ENCODE measurements around the gene PRDM11.
A peak's percentile ranks its signal among the peaks of the same experiment; 100 is the strongest.

Gene PRDM11

GRCh38 chr11:45102810-45103621, 43.4 kb upstream of the PRDM11 start:
- DNase-seq, result no peak
- no peaks in the 10 kb centered on the region for H3K9me3 ChIP-seq

DNA sequence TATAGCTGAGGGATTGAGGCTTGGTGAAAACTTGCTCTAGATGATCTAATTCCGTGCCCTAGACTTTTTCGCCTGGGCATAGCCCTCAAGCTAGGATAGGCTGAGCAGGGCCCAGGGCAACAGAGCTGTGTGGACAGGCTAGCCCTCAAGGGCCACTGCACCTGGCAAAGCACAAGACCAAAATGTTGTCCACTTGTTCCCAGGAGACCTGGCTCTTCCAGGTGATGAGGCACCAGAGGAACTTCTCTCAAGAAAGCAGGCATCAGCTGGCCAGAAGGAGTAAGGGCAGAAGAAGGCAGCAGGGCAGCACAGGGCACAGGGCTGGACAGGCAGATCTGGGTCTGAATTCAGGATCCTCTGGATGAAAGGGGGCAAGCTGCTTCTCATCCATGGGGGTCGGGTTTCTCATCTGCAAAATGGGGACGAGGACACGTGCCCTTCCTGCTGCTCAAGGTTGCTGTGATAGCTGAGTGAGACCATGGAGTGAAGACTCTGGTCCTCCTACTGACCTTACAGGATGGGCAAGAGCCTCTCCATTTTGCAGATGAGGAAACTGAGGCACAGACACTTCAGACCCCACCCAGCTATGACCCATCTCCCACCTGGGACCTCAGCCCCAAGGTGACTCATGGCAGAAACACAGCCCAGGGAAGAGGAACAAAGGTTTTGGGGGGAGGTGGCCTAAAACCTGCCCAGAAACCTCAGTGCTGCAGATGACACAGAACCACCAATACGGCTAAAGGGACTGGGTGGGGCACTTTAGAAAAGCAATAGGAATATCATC, 42.2 kb upstream of the PRDM11 start:
- TF ChIP-seq, protein P1, sequence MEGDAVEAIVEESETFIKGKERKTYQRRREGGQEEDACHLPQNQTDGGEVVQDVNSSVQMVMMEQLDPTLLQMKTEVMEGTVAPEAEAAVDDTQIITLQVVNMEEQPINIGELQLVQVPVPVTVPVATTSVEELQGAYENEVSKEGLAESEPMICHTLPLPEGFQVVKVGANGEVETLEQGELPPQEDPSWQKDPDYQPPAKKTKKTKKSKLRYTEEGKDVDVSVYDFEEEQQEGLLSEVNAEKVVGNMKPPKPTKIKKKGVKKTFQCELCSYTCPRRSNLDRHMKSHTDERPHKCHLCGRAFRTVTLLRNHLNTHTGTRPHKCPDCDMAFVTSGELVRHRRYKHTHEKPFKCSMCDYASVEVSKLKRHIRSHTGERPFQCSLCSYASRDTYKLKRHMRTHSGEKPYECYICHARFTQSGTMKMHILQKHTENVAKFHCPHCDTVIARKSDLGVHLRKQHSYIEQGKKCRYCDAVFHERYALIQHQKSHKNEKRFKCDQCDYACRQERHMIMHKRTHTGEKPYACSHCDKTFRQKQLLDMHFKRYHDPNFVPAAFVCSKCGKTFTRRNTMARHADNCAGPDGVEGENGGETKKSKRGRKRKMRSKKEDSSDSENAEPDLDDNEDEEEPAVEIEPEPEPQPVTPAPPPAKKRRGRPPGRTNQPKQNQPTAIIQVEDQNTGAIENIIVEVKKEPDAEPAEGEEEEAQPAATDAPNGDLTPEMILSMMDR (IDR thresholded peaks at IDR 0.05), result no peak
- Histone ChIP-seq H3K4me1 (peaks cover 0 to 11% (median 3%) of the 10 kb centered on the region in 4 donors), H3K27me3 (peaks cover 0 to 17% of the 10 kb centered on the region in 2 donors), H3K36me3 (no peaks in the 10 kb centered on the region), H3K4me3 (no peak overlapping the region), H3K27ac (no peak overlapping the region), H3K9me3 (no peaks in the 10 kb centered on the region)
- DNase-seq, result no peak
- intact Hi-C loops (cut with DNase I; ENCODE audit: low total_unique reads), result no loop called here

More at GRCh38 chr11:45102810-45103621, 43.4 kb upstream of the PRDM11 start:
- no peak overlapping the region for H3K27ac ChIP-seq
- TF ChIP-seq, protein P1 (IDR thresholded peaks at IDR 0.05), result peak; percentile 93 to 97
- no peak overlapping the region for H3K4me3 ChIP-seq
- no peaks in the 10 kb centered on the region for H3K36me3 ChIP-seq
- H3K4me1 ChIP-seq, result peaks cover 0 to 19% (median 6%) of the 10 kb centered on the region in 4 donors
- intact Hi-C loops (cut with DNase I; ENCODE audit: low total_unique reads), result loop anchor here (1.0 kb wide), 1 partner anchor 167 kb away; no protein-coding TSS in a partner anchor
- peaks cover 0 to 14% of the 10 kb centered on the region in 2 donors for H3K27me3 ChIP-seq

DNA sequence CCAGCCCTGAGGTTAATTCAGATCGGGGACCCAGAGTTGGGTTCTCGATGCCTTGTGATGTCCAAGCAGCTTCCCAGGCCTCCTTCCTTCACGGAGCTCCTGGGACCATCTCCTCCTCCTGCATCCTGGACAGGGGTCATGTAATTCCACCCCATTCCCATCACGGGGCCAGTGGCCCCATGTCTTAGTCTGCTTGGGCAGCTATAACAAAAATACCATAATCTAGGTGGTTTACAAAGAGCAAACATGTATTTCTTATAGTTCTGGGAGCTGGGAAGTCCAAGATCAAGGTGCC, 41.7 kb upstream of the PRDM11 start:
- H3K4me1 ChIP-seq, result peaks cover 0 to 11% (median 3%) of the 10 kb centered on the region in 4 donors
- no peak overlapping the region for H3K4me3 ChIP-seq
- intact Hi-C loops (cut with DNase I; ENCODE audit: low total_unique reads), result no loop called here
- no peaks in the 10 kb centered on the region for H3K9me3 ChIP-seq
- TF ChIP-seq, protein P1 (IDR thresholded peaks at IDR 0.05), result no peak
- no peak overlapping the region for H3K27ac ChIP-seq
- H3K27me3 ChIP-seq, result peaks cover 0 to 17% of the 10 kb centered on the region in 2 donors
- DNase-seq, result no peak
- no peaks in the 10 kb centered on the region for H3K36me3 ChIP-seq

GRCh38 chr11:45105233-45105983, 41.0 kb upstream of the PRDM11 start:
- Histone ChIP-seq H3K4me1 (peaks cover 0 to 11% (median 3%) of the 10 kb centered on the region in 4 donors), H3K36me3 (no peaks in the 10 kb centered on the region), H3K27ac (no peak overlapping the region), H3K27me3 (peaks cover 0 to 19% of the 10 kb centered on the region in 2 donors), H3K4me3 (no peak overlapping the region), H3K9me3 (no peaks in the 10 kb centered on the region)
- DNase-seq, result peak; percentile 65 to 82
- TF ChIP-seq, protein P1 (IDR thresholded peaks at IDR 0.05), result peak; percentile 95 to 96
- intact Hi-C loops (cut with DNase I; ENCODE audit: low total_unique reads), result no loop called here

DNA sequence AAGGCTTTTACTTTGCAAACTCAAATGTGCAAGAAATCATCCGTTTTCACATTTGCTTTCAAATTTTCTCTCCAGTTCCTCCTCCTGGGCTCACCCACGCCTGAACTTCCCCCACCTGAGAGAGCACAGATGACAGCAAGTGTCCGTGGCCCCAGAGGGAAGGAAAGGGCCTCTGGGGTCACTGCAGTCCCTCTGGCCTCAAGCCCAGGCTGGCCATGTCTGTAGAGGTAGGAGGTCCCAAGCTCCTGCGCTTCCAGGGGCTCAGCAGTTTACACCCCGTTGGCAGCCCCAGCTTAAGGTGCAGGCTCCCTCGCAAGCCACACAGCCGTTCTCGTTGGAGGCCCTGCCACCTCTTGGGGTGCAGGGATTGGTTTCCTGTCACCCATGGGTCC, 40.5 kb upstream of the PRDM11 start:
- no peaks in the 10 kb centered on the region for H3K36me3 ChIP-seq
- DNase-seq, result no peak
- H3K4me3 ChIP-seq, result no peak overlapping the region
- intact Hi-C loops (cut with DNase I; ENCODE audit: low total_unique reads), result no loop called here
- no peak overlapping the region for H3K27ac ChIP-seq
- H3K4me1 ChIP-seq, result peaks cover 0 to 11% (median 3%) of the 10 kb centered on the region in 4 donors
- peaks cover 0 to 21% of the 10 kb centered on the region in 2 donors for H3K27me3 ChIP-seq
- TF ChIP-seq, protein P1 (IDR thresholded peaks at IDR 0.05), result no peak
- H3K9me3 ChIP-seq, result no peaks in the 10 kb centered on the region
